NB4 (cell line): Measurements from ENCODE around the gene WFIKKN1.
A peak's percentile ranks its signal among the peaks of the same experiment; 100 is the strongest.

Experiments
- CTCF ChIP-seq: IDR thresholded peaks from one replicate; pipeline ENCODE4 v1.5.1; 2012; ENCODE audit warnings: low read depth, low read length
- MAX ChIP-seq: IDR thresholded peaks from 2 replicates; pipeline ENCODE4 v1.6.1; 2011; ENCODE audit warnings: low read depth, low read length
- MYC ChIP-seq: IDR thresholded peaks from 2 replicates; pipeline ENCODE4 v1.6.1; 2011; ENCODE audit warnings: low read depth, low read length
- POLR2A ChIP-seq: IDR thresholded peaks from 2 replicates; pipeline ENCODE4 v1.6.1; 2011; ENCODE audit warnings: mild to moderate bottlenecking; ENCODE audit not compliant: insufficient read length; ENCODE audit errors: extremely low read depth

GRCh38 chr16:600781-601180 lies 30.0 kb upstream of the WFIKKN1 start:
- TF ChIP-seq CTCF = peak; percentile 10
- no peak for TF ChIP-seq POLR2A
- TF ChIP-seq MAX = no peak
- TF ChIP-seq MYC = no peak
